Brain microvascular endothelial cell (primary cell): ENCODE results near the gene MYO7A.

Experiments
- DNase-seq: peaks from one replicate; pipeline ENCODE4 v3.0.0-alpha.2; 2020
- H3K27ac ChIP-seq: fragments of 250-450 bp; sonication (Bioruptor Pico); 2 replicates; pipeline ENCODE4 v1.5.1; 2020; ENCODE audit warnings: mild to moderate bottlenecking, moderate library complexity
- H3K27me3 ChIP-seq: fragments of 250-450 bp; sonication (Bioruptor Pico); replicated peaks from 2 replicates; pipeline ENCODE4 v1.5.1; 2020; ENCODE audit warnings: mild to moderate bottlenecking
- H3K36me3 ChIP-seq: fragments of 250-450 bp; sonication (Bioruptor Pico); replicated peaks from 2 replicates; pipeline ENCODE4 v1.5.1; 2020; ENCODE audit warnings: mild to moderate bottlenecking
- H3K4me3 ChIP-seq: 2 replicates; pipeline ENCODE4 v1.5.1; 2011; ENCODE audit warnings: low read depth, mild to moderate bottlenecking, control low read depth, low read length, moderate library complexity
- in situ Hi-C: cut with HindIII; loops from 2 replicates; pipeline ENCODE4 v1.10.0; 2017; ENCODE audit warnings: low sequenced_read_pairs, low pct_ligation_motif_present
- TF ChIP-seq, protein P1 (sequence below): IDR thresholded peaks from 2 replicates; pipeline ENCODE4 v1.5.1; 2011; ENCODE audit warnings: low read depth, mild to moderate bottlenecking, moderate library complexity, low read length, control low read depth, inconsistent platforms; ENCODE audit errors: missing control alignments

Gene MYO7A

DNA sequence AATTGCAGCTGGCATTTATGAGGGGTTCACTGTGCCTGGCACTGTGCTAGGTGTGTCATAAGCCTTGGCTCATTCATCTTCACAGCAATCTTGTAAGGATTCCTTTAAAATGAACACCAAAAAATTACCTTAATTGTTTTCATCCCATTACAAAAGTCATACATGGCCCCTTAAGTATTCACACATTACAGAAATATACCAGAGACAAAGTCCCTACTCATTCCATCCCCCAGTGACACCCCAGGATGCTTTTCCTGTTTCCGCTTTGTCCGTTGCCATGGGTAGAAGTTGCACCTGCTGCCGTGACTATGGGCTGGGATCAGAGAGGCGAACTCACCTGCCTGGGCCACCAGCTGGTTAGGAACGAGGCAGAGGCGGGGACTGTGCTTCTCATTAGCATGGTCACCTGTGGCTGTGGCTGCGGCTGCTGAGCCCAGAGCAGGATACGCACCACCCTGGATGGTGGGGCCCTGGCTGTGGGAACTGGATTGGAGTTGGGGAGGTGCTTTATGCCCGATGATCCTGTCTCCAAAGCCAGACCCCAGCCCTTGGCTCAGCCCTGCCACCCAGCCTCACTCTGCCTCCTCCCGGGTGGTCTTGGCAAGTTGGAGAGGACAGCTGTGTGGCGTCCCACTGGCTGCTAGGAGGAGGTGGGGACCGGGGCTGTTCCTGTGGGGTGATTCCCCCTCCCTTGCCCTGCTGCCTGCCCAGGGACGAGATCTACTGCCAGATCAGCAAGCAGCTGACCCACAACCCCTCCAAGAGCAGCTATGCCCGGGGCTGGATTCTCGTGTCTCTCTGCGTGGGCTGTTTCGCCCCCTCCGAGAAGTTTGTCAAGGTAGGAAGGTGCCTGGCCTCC, 60.8 kb downstream of the MYO7A start:
- H3K27me3 ChIP-seq: no peaks in the 10 kb centered on the region
- in situ Hi-C loops: no loop called here
- DNase-seq: no peak
- H3K4me3 ChIP-seq: no peak overlapping the region
- H3K36me3 ChIP-seq: no peaks in the 10 kb centered on the region
- TF ChIP-seq, protein P1, sequence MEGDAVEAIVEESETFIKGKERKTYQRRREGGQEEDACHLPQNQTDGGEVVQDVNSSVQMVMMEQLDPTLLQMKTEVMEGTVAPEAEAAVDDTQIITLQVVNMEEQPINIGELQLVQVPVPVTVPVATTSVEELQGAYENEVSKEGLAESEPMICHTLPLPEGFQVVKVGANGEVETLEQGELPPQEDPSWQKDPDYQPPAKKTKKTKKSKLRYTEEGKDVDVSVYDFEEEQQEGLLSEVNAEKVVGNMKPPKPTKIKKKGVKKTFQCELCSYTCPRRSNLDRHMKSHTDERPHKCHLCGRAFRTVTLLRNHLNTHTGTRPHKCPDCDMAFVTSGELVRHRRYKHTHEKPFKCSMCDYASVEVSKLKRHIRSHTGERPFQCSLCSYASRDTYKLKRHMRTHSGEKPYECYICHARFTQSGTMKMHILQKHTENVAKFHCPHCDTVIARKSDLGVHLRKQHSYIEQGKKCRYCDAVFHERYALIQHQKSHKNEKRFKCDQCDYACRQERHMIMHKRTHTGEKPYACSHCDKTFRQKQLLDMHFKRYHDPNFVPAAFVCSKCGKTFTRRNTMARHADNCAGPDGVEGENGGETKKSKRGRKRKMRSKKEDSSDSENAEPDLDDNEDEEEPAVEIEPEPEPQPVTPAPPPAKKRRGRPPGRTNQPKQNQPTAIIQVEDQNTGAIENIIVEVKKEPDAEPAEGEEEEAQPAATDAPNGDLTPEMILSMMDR: no peak
- no peak overlapping the region for H3K27ac ChIP-seq

DNA sequence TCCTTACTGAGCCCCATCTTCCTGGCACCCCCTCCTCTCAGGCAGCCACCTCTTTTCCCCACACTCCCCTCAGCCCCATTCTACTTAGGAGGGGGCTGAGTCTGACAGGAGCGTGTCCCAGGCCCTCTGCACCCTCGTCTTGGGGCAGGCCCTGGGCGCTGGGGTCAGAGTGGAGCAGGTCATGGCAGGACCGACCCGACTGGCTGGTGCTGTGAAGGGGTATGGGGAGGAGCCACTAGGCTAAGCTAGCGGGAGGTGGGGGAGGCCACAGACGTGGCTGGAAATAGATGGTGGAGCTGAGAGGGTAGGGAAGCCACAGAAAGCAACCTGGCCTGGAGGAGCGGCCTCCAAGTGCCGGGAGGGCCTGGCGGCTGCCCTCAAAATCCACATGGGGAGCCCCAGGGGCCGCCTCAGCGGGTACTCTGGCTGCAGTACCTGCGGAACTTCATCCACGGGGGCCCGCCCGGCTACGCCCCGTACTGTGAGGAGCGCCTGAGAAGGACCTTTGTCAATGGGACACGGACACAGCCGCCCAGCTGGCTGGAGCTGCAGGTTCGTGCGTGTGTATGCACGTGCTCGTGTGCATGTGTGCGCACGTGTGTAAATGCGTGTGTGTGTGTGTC, 61.7 kb downstream of the MYO7A start:
- H3K27ac ChIP-seq: no peak overlapping the region
- H3K36me3 ChIP-seq: no peaks in the 10 kb centered on the region
- H3K4me3 ChIP-seq: no peak overlapping the region
- no peak for DNase-seq
- no peaks in the 10 kb centered on the region for H3K27me3 ChIP-seq
- in situ Hi-C loops: no loop called here
- TF ChIP-seq, protein P1: no peak

DNA sequence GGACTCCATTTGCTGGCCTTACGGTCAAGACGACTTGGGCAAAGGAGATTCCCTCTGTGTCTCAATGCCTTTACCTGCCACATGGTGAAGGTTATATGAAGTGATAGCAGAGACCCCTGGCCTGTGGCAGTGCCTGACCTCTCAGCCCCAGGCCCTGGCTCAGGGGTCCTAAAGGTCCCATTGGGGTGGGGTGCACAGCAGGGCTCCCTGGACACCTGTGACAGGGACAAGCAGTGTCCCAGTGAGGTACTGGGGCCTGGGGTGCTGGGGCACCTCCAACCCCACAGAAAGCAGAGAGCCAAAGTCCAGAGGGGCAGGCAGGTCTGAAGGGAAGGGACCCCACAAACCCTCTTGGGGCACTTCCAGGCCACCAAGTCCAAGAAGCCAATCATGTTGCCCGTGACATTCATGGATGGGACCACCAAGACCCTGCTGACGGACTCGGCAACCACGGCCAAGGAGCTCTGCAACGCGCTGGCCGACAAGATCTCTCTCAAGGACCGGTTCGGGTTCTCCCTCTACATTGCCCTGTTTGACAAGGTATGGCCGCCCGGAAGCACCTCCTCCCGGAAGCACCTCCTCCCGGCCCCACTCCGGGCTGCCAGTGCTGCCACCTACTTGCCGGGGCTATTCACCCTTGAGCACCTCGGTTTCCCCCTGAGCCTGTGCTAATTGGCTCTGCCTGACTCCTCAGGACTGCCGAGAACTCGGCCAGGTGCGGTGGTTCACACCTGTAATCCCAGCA, 62.5 kb downstream of the MYO7A start:
- TF ChIP-seq, protein P1: no peak
- H3K36me3 ChIP-seq: no peaks in the 10 kb centered on the region
- DNase-seq: no peak
- H3K27ac ChIP-seq: no peak overlapping the region
- no peaks in the 10 kb centered on the region for H3K27me3 ChIP-seq
- H3K4me3 ChIP-seq: no peak overlapping the region
- in situ Hi-C loops: no loop called here

DNA sequence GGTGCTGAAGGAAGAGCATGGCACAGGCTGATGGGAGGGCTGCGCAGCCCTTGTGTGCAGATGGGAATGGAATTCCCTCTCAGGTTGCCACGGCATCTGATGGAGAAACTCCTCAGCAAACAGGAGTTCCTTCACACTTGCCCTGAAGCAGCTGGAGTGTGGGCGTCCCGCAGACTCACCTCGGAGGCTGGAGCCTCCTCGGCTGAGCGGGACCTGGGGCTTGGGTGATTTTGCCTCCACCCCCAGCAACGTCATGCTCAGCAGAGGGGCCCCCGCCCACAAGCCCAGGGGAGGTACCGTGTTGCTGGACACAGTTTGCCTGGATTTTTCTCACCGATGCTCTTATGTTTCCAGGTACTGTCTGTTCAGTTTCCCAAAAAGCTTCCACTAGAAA, 63.4 kb downstream of the MYO7A start:
- H3K27ac ChIP-seq: no peak overlapping the region
- H3K4me3 ChIP-seq: no peak overlapping the region
- H3K36me3 ChIP-seq: no peaks in the 10 kb centered on the region
- in situ Hi-C loops: no loop called here
- TF ChIP-seq, protein P1: no peak
- no peaks in the 10 kb centered on the region for H3K27me3 ChIP-seq
- no peak for DNase-seq

DNA sequence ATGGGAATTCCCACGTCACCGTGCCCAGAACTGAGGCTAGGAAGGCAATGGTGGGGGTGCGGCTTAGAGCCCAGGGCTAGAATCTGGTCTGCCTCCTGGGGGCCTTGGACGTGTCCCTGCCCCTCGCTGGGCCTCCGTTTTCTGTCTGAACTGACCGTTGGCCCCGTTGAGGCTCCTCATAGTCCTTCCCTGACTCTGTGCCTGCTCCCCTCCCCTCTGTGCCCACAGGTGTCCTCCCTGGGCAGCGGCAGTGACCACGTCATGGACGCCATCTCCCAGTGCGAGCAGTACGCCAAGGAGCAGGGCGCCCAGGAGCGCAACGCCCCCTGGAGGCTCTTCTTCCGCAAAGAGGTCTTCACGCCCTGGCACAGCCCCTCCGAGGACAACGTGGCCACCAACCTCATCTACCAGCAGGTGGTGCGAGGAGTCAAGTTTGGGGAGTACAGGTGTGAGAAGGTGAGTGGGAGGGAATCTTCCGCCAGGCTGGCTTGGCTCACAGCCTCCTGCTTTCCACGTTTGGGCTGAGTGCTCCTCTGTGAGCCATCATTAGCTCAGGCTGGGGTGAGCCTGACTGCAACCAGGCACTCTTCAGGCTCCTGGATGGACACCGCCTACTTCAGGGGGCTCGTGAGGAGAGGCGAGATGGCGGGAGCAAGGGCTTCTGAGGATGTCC, 63.9 kb downstream of the MYO7A start:
- in situ Hi-C loops: no loop called here
- Histone ChIP-seq H3K27me3 (no peaks in the 10 kb centered on the region), H3K27ac (no peak overlapping the region), H3K36me3 (no peaks in the 10 kb centered on the region), H3K4me3 (no peak overlapping the region)
- DNase-seq: peak; percentile 23
- TF ChIP-seq, protein P1: peak; percentile 78
